ENCODE measurements around the gene USP32.
"Not testable (repeated sequence)": the region's sequence is repeated elsewhere in the genome, so short reads cannot be mapped to it uniquely, and the experiment has no call there.

Gene USP32

DNA sequence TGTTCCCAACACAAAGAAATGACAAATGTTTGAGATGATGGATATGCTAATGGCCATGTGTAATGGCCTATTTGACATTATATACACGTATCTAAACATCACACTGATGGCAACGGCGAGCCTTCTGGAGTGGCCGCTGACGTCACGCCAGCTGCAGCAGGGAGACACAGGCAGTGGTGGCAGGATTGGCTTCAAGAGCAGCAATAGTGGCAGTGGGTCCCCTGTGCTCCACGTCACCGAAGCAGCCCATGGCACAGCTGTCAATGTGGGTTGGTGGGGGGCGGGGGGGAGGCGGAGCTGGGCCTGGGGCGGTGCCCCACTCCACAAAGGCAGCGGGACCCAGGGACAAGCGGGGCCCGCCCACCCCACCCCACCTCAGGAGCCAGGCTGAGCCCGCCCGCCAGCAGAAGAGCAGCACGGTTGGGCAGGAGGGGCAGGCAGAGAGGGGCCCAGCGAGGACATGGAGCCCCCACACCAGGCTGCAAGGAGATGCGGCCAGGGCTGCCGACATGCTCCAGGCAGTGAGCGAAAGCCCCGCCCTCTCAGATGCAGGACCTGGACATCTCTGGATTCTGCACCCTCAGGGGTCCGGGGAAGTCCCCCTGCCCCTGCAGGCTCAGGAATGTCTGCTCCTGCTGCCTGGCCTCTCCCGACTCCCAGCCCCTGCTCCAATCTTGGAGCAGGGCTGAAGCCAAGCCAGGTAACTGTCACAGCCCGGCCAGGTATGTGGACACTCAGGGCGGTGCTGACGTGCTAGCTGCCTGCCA lies 64.6 kb downstream of the USP32 start:
- DNase-seq: no peak

DNA sequence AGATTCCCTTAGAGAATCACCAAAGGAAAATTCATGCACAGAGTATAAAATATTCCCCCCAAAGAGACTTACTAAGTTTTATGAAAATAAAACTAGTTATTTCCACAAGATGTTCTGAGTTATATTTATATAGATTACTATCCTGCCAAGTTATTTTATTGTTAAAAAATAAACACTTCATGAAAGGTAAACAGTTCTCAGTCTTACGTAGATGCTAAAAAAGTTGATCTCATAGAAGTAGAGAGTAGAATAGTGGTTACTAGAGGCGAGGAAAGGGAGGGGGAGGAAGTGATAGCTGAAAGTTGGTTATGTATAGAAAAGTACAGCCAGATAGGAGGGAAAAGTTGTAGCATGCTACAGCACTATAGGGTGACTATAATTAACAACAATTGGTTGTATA lies 65.2 kb downstream of the USP32 start:
- no peak for DNase-seq

DNA sequence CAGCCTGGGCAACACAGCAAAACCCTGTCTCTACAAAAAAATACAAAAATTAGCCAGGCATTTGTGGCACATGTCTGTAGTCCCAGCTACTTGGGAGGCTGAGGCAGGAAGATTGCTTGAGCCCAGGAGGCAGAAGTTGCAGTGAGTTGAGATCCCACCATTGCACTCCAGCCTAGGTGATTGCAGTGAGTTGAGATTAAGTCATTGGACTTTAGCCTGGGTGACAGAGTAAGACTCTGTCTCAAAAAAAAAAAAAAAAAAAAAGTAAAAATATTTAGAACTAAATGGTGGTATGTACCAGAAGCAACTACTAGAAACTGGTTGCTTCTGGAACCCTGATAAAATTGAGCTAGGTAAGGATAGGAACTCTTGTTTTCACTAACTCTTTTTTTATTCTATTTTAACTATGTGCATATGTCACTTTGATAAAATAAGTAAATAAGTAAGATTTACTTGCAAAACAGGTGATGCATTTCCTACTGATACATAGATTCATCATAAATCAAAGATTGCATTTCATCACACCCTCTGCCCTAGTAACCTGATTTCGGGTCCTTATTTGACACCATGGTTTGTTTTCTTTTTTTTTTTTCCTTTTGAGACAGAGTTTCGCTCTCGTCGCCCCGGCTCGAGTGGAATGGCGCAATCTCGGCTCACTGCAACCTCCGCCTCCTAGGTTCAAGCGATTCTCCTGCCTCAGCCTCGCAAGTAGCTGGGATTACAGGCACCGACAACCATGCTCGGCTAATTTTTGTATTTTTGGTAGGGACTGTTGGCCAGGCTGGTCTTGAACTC lies 66.0 kb downstream of the USP32 start:
- no peak for DNase-seq

DNA sequence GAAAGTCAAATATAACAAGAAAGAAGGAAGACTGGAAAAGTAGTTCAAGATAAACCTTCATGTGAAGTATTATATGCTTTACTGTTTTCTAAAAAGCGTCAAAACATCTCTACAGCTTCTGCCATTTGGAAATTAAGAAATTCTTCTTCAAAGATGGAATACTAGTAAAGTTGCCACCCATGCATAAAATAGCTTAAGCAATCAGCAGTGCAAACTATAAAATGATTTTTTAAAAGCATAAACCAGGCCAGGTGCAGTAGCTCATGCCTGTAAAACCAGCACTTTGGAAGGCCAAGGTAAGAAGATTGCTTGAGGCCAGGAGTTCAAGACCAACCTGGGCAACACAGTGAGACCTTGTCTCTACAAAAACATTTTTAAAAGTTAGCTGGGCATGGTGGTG lies 68.2 kb downstream of the USP32 start:
- DNase-seq: no peak

DNA sequence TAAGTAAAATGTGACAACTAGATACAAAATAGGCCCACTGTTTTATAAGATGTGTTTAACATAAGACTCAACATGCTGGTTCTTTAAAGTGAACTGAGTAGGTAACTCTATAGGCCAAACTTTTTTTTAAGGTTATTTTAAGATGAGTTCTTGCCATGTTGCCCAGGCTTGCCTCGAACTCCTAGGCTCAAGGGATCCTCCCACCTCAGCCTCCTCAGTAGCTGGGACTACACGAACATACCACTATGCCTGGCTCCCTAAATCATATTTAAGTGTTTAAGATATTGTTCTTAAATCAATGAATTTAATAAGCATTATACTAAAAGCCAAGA lies 69.9 kb downstream of the USP32 start:
- DNase-seq: no peak

DNA sequence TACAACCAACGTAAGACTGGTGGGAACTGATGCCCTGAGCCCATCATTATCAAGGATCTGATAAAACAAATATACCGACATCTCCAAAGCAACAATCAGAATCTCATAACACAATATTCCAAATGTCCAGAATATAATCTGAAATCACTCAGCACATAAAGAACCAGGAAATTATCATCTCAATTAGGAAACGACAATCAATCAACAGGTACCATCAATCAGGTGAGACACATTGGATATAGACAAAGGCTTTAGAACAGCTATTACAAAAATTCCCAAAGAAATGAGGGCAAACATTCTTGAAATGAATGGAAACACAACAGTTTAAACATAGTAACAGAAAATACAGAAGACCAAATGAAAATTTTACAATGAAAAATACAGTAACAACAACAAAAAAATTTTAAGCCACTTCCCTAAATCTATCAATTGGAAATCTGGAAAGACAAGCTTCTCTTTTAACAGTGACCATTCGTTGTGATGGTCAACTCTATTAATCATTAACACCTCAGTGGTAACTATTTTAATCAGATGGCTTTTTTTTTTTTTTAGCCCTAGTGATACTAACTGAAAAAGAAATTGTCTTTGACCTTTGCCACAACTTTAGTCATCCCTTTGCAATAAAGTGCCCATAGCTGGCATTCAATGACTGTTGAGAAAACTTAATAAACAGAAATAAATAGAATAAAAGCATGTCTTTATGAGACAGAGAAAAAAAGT lies 70.4 kb downstream of the USP32 start:
- DNase-seq: no peak

DNA sequence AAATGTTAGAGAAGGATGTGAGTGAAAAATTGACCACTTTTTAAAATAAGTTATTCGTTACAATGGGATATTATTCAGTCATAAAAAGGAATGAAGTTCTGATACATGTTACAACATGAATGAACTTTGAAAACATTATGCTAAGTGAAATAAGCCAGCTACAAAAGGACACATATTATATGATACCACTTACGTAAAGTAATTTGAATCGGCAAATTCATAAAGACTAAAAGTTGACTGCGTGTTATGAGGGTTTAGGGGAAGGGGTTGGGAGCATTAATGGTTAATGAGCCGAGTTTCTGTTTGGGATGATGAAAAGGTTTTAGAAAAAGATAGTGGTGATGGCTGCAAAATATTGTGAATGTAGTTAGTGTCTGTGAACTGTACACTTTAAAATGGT lies 73.1 kb downstream of the USP32 start:
- no peak for DNase-seq

GRCh38 chr17:60318326-60318725 lies 73.6 kb downstream of the USP32 start:
- no peak for DNase-seq

DNA sequence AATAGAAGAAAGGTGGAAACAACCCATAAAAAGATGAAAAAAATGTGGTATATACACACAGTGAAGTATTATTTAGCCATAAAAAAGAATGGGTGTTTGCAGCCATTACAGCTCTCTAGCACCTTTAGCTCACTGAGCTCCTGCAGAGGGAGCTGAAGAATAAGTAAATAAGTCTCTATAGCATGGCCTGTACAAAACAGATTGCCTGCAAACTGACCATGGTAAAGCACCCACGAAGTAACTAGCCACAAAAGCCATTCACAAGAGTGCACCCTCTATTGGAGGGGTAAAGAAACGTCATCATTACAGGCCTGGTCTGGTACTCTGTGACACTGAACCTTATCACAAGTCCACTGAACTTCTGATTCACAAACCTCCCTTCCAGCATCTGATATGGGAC lies 76.3 kb downstream of the USP32 start:
- no peak for DNase-seq

DNA sequence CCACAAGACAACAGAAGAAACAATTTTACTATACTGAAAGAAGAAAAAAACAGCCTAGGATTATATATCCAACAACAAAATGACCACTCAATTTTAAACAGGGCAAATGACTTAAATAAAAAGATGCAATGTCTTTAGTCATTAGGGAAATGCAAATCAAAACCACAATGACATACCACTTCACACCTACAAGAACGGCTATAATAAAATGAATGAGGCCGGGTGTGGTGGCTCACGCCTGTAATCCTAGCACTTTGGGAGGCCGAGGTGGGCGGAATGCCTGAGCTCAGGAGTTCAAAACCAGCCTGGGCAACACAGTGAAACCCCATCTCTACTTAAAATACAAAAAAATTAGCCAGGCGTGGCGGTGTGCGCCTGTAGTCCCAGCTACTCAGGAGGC lies 77.0 kb downstream of the USP32 start:
- DNase-seq: not testable (repeated sequence)

DNA sequence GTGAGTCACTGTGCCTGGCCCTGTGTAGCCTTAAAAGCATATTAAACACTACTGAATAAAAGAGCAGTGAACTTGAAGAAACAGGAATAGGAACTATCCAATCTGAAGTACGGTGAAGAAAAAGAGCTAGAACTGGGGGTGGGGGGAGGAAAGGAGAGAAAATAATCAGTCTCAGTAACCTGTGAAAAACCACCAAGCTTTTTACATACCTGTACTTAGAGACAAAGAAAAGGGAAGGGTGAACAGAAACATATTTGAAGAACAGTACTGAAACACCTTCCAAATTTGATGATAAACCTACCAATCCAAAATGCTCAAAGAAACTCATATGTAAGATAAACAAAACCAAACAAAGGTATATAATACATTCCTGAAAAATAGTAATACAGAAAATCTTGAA lies 77.5 kb downstream of the USP32 start:
- DNase-seq: no peak

GRCh38 chr17:60311936-60312335 lies 80.0 kb downstream of the USP32 start:
- DNase-seq: no peak

DNA sequence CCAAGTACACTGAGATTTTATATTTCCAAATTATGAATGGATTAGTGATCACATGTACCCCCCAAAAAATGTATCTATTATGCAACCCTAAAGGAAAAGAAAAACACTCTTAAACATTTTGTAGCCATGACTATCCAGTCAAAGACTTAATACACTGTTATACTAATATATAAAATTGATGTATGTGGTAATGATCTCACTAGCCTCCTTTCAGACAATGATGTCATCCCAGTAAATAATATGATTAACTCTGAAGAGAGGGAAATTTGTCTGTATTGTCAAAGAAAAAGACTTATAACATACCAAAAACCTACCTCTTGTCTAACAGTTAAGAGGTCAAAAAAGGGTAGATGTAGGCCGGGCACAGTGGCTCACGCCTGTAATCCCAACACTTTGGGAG lies 80.7 kb downstream of the USP32 start:
- no peak for DNase-seq

- DNase-seq: no peak
These were observed 86.8 kb downstream of the USP32 start for GRCh38 chr17:60305141-60305540.

DNA sequence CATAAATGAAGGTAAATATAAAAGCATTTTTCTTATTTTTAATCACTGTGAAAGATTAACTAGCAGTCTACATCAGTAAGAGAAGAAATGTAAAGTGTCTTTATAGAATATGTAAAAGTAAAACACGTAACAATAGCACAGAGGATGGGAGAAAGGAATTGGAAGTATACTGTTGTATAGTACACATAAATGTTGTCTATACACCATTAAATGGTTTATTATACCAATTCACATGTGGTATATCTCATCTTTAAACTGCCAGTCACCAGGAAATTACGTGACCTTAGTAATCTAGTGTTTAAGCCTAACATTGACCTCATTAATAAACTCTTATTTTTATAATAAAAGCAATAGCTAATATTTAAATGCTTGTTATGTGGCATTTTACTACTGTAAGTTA lies 87.4 kb downstream of the USP32 start:
- DNase-seq: no peak

DNA sequence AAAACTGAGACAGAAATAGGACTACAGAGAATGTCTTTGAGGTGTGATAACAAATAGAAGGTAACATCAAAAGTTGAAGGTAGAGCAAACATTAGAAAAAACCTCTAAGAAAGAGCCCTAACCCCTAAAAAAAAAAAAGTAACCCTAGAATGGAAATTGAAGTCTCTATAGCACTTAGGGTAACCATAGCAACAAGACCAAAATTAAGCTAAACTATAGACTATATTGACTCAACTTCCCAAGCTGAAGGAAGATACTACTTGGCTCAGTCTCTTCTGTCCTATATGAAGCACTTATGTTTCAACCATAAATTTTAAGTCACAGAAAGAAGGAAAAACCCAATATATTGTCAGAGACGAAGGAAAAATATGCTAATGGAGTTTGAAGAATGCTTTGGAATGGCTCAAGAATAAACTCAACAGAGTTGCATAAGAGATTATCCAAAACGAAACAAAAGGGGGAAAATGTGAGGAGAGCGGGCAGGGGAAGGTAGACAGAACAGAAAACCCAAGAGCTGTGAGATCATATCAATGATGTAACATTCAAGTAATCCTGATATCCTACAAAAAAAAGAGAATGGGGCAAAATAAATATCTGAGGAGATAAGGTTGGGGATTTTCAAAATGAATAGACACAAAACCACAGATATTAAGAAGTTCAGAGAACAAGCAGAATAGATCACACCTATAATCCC lies 88.4 kb downstream of the USP32 start:
- DNase-seq: no peak

DNA sequence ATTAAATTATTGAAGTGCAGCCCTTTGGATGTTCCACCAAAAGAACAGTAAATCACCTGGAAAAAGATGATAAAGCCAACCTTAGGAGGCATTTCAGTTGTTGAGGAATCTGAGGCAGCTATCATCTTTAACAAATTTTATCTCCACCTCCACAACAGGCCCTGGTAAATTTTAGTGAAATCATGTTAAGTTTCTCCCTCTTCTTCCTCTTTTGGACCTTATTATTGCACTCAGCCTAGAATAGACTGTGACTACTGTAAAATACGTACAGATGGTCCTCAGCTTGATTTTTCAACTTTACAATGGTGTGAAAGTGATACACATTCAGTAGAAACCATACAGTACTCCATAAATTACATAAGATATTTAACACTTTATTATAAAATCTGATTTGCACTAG lies 90.3 kb downstream of the USP32 start:
- no peak for DNase-seq

- no peak for DNase-seq
These were observed 91.0 kb downstream of the USP32 start for GRCh38 chr17:60300949-60301348.

GRCh38 chr17:60300011-60300410 lies 91.9 kb downstream of the USP32 start:
- no peak for DNase-seq

DNA sequence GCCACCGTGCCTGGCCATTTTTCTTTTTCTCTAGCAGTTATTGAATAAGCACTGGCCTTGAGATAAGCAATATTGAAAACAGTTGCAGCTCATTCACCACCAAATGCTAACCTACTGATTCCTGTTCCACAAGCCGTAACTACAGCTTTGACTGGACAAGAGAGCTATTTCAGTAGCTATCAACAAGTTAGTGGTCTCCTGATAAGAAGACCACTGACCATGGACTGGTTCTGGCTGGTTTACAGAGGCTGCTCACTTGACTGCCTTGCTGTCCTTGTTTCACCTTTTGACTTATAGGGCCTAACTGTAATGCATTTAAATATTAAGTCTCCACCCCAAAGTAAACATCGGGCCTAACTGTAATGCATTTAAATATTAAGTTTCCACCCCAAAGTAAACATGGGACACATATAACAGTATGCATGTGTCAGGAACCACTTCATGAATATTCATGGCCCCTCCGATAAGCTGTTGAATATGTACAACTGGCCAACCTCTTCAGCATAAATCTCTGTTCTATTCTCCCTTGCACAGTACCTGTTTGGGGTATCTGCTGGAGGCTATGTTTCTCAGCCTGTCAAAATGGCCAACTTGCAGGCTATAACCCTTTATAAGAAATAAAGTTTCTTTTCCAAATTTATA lies 94.1 kb downstream of the USP32 start:
- DNase-seq: no peak

DNA sequence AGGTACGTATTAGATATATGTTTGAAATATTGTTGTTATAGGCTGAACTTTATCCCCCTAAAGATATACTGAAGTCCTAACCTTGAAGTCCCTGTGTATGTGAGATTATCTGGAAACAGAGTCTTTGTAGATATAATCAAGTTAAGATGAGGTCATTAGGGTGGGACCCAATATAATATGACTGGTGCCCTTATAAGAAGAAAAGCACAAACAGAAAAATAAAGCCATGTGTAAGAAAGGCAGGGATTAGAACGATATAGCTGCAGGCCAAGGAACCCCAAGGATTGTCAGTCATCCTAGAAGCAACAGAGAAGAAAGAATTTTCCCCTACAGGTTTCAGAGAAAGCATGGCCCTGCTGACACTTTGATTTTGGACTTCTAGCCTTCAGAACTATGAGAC lies 95.8 kb downstream of the USP32 start:
- no peak for DNase-seq

GRCh38 chr17:60293580-60294335 lies 98.2 kb downstream of the USP32 start:
- no peak for DNase-seq
